Cardiac septum (tissue), 1 donor: ENCODE measurements around the gene MPC1L. TPM values are rescaled to one million over a fixed set of nuclear protein-coding genes. Genes with fewer than 3 reads are reported as not detected.
"Not testable (repeated sequence)": the region's sequence is repeated elsewhere in the genome, so short reads cannot be mapped to it uniquely, and the experiment has no call there.

ENCODE experiments used
- DNase-seq: peaks from one replicate; pipeline ENCODE4 v3.0.0-alpha.2; 2020; ENCODE audit warnings: low spot score
- intact Hi-C: fragments of 100-400 bp; cut with DNase I; formaldehyde crosslinking; loops from one replicate; pipeline ENCODE4 v1.14.0; 2022
- long read RNA-seq: library from polyadenylated mRNA; unstranded; transcript quantifications from one replicate; pipeline ENCODE4 v2.0.0, GENCODE V29; 2021
- total RNA-seq: library from RNA; stranded (reverse); fragmentation: NEBNext Ultra II Directional; extraction: Animal tissue kit (Norgen Biotek cat#: 25700); gene quantifications from one replicate; pipeline ENCODE4 v1.2.1, GENCODE V29; 2021
- donor health status: DM: no; HTN: no; CAD: no.

MPC1L gene
- not detected for total RNA-seq
- long read RNA-seq, result 0 reads

- intact Hi-C loops, result no loop called here
These were observed at the start of gene MPC1L for GRCh38 chrX:40623139-40623536. MPC1L (plus strand) TSS chrX:40623428; CDS start chrX:40623566, 138 bp downstream.

GRCh38 chrX:40573763-40574162 lies 49.5 kb upstream of the MPC1L start:
- no peak for DNase-seq
- intact Hi-C loops, result no loop called here

More at GRCh38 chrX:40623139-40623536, at the start of gene MPC1L:
- no peak for DNase-seq

GRCh38 chrX:40575411-40575810 lies 47.8 kb upstream of the MPC1L start:
- DNase-seq, intact Hi-C loops: not testable (repeated sequence)

- no peak for DNase-seq
- intact Hi-C loops, result no loop called here
These were observed 46.9 kb upstream of the MPC1L start for GRCh38 chrX:40576291-40576690.

GRCh38 chrX:40578039-40578695 lies 45.1 kb upstream of the MPC1L start:
- intact Hi-C loops, result no loop called here
- DNase-seq, result no peak

- DNase-seq, result no peak
- intact Hi-C loops, result no loop called here
These were observed 44.1 kb upstream of the MPC1L start for GRCh38 chrX:40579141-40579540.

GRCh38 chrX:40579900-40580536 lies 43.2 kb upstream of the MPC1L start:
- intact Hi-C loops, result no loop called here

GRCh38 chrX:40580537-40581335 lies 42.5 kb upstream of the MPC1L start, which contains the start of gene ATP6AP2:
ATP6AP2 (plus strand) TSS chrX:40580970; CDS start chrX:40581066, 96 bp downstream.
- intact Hi-C loops, result no loop called here
- peak; percentile 96 for DNase-seq

More at GRCh38 chrX:40579900-40580536, 43.2 kb upstream of the MPC1L start:
- no peak for DNase-seq

GRCh38 chrX:40581336-40581920 lies 41.8 kb upstream of the MPC1L start:
- intact Hi-C loops, result no loop called here
- DNase-seq, result no peak

GRCh38 chrX:40582178-40582577 lies 41.0 kb upstream of the MPC1L start:
- intact Hi-C loops, result not testable (repeated sequence)

GRCh38 chrX:40582811-40583210 lies 40.4 kb upstream of the MPC1L start:
- intact Hi-C loops, result no loop called here
- no peak for DNase-seq

More at GRCh38 chrX:40582178-40582577, 41.0 kb upstream of the MPC1L start:
- DNase-seq, result not testable (repeated sequence)

GRCh38 chrX:40587623-40588022 lies 35.6 kb upstream of the MPC1L start:
- DNase-seq, intact Hi-C loops: not testable (repeated sequence)

- DNase-seq, intact Hi-C loops: not testable (repeated sequence)
These were observed 33.5 kb upstream of the MPC1L start for GRCh38 chrX:40589616-40590321.

GRCh38 chrX:40603446-40603845 lies 19.8 kb upstream of the MPC1L start:
- intact Hi-C loops, result no loop called here
- DNase-seq, result no peak

GRCh38 chrX:40607381-40607780 lies 15.8 kb upstream of the MPC1L start:
- intact Hi-C loops, result no loop called here
- DNase-seq, result no peak

GRCh38 chrX:40612511-40612910 lies 10.7 kb upstream of the MPC1L start:
- no peak for DNase-seq
- intact Hi-C loops, result no loop called here

- intact Hi-C loops, result no loop called here
- DNase-seq, result no peak
These were observed 7.3 kb upstream of the MPC1L start for GRCh38 chrX:40615976-40616375.

- intact Hi-C loops, result no loop called here
- DNase-seq, result no peak
These were observed 5.7 kb upstream of the MPC1L start for GRCh38 chrX:40617566-40617965.

GRCh38 chrX:40622479-40623138 lies 619 bp upstream of the MPC1L start:
- DNase-seq, result no peak
- intact Hi-C loops, result no loop called here
